Thyroid gland (tissue), 4 donors: ENCODE data around the gene CDH23.

Experiments
- CTCF ChIP-seq, 6 experiments: fragments of 200-600 bp in 3 of 6; fragments of 450-650 bp in 3 of 6; sonication (generic) in 3 of 6; IDR thresholded peaks; one replicate each; pipeline ENCODE4 v1.5.1; 2016 to 2019; ENCODE audit warnings: antibody characterized with exemption in 6 of 6, mild to moderate bottlenecking in 2 of 6, inconsistent platforms in 1 of 6, moderate library complexity in 1 of 6
- POLR2A ChIP-seq, 2 donors: fragments of 450-650 bp; IDR thresholded peaks; one replicate each; pipeline ENCODE4 v1.6.1; 2017; ENCODE audit warnings: antibody characterized with exemption in 2 of 2, mild to moderate bottlenecking in 2 of 2, moderate library complexity in 1 of 2

GRCh38 chr10:71579668-71580067, 182.9 kb downstream of the CDH23 start:
- TF ChIP-seq CTCF (IDR thresholded peaks at IDR 0.05), result no peak
- no peak for TF ChIP-seq POLR2A (IDR thresholded peaks at IDR 0.05)
